Right lung (tissue), 5 donors: Measurements from ENCODE around the gene LIX1L. TPM values are rescaled to one million over a fixed set of nuclear protein-coding genes. Genes with fewer than 3 reads are reported as not detected.

Experiments used
- DNase-seq, 2 donors: peaks; one replicate each; pipeline ENCODE4 v3.0.0-alpha.2; 2013
- polyA plus RNA-seq, 5 donors: library from polyadenylated mRNA; unstranded; fragments of 120-200 nt; gene quantifications; one replicate each; pipeline versions ENCODE4 v1.2.1 to v1.2.3, GENCODE V29; 2013; ENCODE audit warnings: inconsistent platforms in 1 of 5, low replicate concordance in 1 of 5; ENCODE audit not compliant: insufficient read length in 5 of 5, insufficient read depth in 1 of 5

The LIX1L gene
- polyA plus RNA-seq, 5 donors, result 36.4 to 45.1 (median 43.7) TPM

GRCh38 chr1:145964328-145965118 lies 6.7 kb upstream of the LIX1L start, which contains the start of the genes ANKRD34A and POLR3GL:
Gene ANKRD34A, minus strand, starts transcription at chr1:145964575. Its CDS starts 2,816 bp downstream, at chr1:145961759.
Gene POLR3GL, plus strand, starts transcription at chr1:145964690. Its CDS starts 10,176 bp downstream, at chr1:145974866.
- DNase-seq, result peak; percentile 90 to 94

DNA sequence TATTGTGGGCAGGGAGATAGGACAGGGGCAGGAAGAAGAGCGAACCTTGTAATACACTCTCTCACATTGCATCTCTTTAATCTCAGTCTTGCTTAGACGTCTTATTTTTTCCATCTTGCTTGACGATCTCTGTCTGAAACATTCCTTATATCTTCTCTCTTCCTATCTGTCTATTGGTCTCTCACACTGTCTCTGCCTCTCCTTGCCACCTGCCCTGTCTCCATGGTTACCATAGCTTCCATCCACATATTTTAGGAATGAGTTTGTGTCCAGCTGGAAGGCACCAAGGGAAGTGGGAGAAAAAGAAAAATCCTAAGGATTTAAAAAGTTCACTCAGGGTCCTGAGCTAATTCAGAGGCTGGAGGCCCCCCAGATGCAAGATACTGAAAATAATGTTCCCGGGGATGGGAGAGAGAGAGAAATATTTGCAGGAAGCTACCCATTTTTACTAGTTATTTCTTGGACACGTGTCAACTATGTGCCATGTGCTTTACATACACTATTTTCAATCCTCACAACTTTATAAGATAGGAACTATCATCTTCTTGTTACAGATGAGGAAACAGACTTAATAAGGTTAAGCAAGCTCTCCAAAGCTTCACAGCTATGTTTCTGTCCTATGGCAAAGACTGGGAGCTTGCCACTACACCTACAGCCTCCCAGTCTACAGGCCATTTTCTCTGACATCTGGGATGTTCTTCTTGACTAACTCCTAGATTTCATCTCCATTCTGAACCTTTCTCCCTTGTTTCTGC lies 5.6 kb upstream of the LIX1L start:
- DNase-seq, result no peak

DNA sequence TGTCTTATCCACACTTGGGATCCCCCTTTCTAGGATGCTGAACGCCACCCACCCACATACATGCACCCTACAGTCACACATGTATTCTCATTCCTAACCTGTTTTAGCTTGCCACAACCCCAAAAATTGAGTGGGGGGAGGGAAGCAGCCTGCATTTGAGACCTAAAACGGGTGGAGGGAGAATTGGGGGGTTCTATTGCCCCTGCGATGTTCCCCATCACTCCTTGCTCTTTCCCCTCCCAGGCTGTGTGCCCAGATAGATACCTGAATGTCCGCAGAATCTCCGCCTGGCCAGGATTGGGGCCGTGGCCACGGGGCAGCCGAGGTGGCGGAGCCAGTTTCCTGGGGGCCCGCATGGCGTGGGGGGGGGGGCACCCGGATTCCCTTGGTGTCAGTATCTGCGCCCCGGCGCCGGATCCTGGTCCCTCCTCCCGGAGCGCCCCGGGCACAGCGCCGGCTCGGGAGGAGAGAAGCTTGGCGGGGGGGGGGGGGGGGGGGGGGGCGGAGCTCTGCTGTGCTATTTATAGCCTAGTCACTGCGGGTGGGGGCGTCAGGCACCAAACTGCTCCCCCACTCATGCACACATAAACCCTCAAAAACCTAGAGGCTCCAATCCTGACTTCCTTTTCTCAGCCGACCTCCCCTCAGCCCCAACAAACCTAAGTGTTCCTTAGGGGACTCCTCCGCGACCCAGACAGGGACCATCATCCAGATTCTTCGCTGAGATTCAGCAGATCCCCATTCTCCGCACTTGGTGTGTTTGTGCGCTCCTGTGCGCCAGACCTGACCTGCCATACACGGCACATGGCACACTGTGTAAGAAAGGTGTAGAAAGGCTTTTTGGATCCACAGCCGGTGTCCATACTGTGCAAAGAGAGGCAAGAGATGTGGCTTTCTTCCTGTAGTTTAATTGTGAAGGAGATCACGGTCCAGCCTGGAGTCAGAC lies 4.6 kb upstream of the LIX1L start:
- no peak for DNase-seq

GRCh38 chr1:145961425-145962156 lies 3.8 kb upstream of the LIX1L start:
- no peak for DNase-seq

DNA sequence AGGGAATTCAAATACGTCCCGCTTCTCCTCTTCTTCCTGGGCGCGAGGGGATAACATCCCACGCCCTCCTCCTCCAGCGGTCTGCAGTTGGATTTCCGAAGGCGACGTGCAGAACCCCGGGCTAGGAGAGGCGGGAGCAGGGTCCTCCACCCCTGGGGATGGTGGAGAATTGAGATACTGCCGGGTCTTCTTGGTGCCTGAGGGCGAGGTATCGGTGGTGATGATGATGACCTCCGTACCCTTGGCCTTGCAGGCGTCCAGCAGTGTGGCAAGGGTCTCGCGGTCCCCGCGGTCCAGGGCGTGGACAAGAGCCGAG lies 3.2 kb upstream of the LIX1L start:
- no peak for DNase-seq

DNA sequence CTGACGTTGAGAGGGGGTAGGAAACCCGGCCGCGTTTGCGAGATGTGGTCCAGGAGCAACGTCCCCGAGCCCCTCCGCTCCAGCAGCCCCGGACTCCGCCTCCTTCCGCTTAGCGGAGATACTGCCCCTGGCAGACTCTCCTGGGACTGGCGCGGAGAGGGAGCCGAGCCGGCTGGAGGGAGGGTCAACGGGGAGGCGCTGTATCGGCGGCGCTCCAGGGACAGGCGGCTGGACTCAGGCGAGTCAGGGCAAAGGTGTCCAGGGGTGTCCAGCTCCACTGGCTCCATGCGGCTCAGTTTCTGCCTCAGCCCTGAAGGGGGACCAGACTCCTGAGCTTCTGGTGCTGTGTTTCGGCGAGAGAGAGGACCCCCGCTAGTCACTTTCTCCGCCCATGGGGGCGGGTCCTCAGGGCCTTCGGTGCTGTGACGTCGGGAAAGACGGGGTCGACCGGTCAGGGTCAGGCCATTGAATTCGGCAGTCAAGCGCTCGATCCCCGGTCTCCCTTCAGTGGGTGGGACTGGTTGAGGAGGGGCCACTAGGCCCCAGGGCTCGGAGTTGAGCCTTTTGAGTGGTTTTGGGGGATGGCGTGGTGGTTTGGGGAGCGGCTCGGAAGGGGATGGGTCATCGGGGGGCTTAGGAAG lies 2.8 kb upstream of the LIX1L start:
- DNase-seq, result peak; percentile 82 to 88

GRCh38 chr1:145959957-145960467 lies 2.2 kb upstream of the LIX1L start:
- no peak for DNase-seq

DNA sequence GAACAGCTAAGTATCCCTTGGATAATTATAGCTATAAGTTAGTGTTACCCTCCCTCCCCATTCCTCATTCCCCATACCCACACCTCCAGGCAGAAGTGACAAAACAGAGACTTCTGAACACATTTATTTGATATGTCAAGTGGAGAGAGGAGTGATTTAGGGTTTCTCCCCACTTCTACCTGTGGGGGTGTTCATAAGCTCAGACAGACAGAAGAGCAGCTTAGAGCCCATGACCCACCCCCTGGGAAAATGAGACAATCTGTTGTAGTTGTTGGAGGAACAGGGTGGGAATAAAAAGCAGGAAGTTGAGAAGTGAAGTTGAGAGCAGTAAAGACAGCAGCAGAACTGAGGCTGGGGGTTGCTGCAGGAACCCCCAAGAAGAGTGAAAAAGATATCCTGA lies 1.5 kb upstream of the LIX1L start:
- no peak for DNase-seq

DNA sequence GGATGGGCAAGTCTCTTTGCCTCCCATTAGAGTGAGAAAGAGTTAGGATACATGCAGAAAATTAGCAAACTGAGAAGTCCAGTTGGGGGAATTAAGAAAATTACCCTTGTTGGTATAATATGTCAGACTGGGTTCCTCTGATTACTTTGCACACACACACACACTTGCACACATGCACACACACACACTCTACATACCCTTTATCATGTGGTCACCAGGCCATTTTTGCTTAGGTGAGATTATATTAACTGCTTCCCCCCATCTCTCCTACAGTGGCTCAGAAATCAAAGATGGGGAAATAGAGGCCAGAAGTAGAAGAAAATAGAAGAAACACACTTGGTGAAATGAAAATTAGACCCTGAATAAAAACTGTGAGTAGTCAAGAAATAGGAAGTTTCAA lies 917 bp upstream of the LIX1L start:
- DNase-seq, result no peak

DNA sequence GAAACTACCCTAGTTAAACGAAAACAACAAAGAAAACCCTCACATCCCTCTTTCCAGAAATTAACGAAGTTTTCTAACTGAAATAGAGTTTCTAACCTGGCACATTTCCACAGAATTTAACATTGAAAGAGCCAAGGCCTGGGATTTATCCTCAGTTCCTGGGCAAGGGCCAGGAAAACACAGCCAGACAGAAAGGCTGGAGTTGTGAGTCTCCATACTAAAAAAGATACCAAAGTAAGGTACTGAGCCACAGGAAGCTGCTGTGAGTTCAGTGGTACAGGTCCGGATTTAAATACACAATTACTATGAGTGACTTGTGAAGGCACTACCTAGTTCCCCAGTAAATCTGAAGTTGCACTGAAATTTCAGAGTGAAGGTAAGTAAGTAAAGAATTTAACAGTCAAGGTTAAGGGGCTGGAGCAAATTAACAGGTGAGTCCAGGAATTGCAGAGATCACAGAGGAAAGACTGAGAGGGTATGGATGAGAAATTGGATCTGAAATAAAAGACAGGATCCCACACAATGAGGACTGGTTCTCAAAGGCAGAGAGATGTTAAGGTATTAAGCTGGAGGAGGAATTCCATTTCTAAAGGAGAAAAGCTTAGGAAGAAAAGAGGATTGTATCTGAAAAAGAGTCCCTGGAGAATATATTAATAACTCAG lies 905 bp downstream of the LIX1L start:
- DNase-seq, result peak; percentile 18 to 64

- DNase-seq, result no peak
These were observed 1.5 kb downstream of the LIX1L start for GRCh38 chr1:145956361-145956760.

DNA sequence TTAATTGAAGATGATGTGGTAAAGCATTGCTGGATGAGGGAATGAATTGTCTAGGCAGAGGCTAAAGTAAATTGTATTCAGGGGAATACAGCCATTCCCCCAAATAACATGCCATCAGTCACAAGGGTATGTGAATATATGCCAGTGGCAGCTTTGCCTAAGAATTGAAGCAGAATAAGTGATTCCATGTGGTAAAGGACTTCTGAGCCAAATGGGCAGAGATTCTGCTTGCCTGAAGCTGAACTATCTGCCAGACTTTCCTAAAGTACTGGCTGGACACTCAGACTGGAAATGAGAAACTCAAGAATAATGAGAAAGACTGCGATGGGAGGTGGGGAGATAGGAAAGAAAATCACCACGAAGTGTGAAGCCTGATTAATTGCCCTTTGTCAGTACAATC lies 2.4 kb downstream of the LIX1L start:
- no peak for DNase-seq

DNA sequence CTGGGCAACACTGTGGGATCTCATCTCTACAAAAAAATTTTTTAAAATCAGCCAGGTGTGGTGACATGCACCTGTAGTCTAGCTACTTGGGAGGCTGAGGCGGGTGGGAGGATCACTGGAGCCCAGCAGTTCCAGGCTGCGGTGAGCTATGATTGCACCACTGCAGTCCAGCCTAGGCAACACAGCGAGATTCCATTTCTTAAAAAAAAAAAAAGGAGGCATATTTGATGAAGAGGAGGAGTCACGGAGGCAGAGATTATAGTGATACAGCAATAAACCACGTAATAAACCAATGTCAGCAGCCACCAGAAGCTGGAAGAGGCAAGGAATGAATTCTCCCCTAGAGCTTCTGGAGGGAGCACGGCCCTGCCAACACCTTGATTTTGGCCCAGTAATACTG lies 4.0 kb downstream of the LIX1L start:
- DNase-seq, result no peak

GRCh38 chr1:145952903-145953302 lies 4.9 kb downstream of the LIX1L start:
- no peak for DNase-seq

DNA sequence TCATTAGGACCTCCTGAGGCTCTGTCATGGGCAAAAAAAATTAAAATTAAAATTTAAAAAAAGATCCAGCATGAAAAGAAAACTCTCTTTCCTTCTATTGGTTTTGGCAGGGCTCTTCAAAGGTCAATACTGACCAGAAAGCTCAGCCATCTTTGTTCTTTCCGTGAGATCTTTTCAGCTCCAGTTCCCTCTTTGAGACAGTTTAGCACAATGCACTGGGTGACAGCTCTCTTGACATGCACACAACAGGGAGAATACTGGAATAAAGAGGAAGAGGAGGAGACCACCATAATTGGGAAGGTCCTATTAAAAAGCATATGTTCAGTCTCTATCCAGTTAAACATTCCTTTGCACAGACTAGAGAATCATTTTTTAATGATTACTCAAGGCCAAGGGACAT lies 6.3 kb downstream of the LIX1L start:
- no peak for DNase-seq

DNA sequence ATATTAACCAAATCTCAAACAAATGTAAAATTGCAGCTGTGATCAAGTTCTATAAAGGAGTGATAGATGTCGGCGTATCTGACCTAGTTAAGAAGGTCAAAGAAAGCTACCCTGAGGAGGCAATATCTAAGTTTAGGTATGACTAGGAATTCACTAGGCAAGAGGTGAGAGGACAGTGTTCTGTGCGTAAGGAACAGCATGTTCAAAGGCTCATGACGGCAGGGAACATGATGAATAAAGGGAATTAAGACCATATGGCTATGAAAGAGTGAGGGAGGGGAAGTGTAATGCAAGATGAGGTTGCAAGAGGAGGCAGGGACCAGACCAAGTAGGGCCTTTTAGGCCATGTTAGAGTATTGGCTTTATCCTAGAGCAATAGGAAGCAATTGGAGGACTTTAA lies 8.6 kb downstream of the LIX1L start:
- DNase-seq, result no peak

DNA sequence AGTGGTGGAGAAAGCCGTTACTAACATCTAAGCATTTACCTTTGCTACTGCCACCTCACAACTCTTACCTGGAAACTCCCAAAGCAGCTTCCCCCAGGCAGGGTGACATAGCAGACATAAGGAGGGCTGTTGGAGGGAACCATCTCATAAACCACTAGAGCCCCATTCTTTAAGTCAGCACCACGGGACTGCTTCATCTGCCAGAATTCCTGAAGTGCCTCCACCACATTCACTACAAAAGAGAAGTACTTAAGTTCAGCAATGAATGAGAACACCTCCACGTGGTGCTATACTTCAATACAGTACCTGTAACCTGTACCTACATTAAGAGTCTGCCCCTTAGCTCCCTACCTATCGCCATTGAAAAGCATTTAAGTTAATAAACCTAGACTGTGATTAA lies 10.3 kb downstream of the LIX1L start:
- no peak for DNase-seq

GRCh38 chr1:145946477-145946986 lies 11.3 kb downstream of the LIX1L start:
- no peak for DNase-seq

DNA sequence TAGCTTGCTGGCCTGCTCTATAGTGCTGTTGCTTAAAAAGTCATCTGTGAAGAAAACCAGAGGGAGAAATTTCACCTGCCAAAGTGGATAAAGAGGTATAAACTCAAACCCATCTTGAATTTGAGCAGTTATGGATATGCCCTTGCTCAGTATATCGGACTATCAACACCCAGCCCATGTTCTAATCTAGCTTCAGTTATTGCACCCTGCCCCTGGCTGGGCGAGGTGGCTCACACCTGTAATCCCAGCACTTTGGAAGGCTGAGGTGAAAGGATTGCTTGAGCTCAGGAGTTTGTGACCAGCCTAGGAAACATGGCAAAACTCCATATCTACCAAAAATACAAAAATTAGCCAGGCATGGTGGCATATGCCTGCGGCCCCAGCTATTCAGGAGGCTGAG lies 13.3 kb downstream of the LIX1L start:
- DNase-seq, result no peak

GRCh38 chr1:145942871-145943270 lies 14.9 kb downstream of the LIX1L start:
- DNase-seq, result no peak
